OCI-LY7 (cell line): Measurements from ENCODE around the gene RPS17.
"Not testable (repeated sequence)": the region's sequence is repeated elsewhere in the genome, so short reads cannot be mapped to it uniquely, and the experiment has no call there.

Source experiments
- EZH2phosphoT487 ChIP-seq: fragments of 200-600 bp; sonication (generic); IDR thresholded peaks from 2 replicates; pipeline ENCODE4 v1.6.1; 2018; ENCODE audit warnings: low read depth, borderline replicate concordance, mild to moderate bottlenecking, mixed run types, antibody characterized with exemption, low read length, moderate library complexity, mixed read lengths
- TF ChIP-seq, protein P1 (sequence below): fragments of 200-600 bp; sonication (generic); conservative IDR thresholded peaks from 2 replicates; pipeline ENCODE4 v1.5.1; 2014; ENCODE audit warnings: mild to moderate bottlenecking, antibody characterized with exemption, low read length, moderate library complexity, mixed read lengths

DNA sequence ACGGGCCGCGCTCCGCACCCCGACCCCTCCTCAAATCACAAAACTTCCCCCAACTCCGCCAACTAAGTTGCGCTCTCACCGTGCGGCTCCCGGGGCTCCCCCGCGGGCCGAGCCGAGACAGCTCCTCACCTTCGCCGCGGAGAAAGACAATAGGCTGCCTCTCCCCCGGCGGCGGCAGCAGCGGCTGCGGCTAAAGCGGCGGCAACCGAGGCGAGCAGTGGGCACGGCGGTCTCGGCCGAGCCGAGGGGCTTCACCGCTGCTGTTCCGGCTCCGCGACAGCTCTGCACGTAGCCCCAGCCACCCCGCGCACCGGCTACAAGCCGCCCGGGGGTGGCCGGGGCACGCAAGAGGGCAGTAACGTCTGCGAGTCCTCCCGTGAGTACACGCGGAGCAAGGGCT is 26.7 kb downstream of the RPS17 start:
- TF ChIP-seq, protein P1, sequence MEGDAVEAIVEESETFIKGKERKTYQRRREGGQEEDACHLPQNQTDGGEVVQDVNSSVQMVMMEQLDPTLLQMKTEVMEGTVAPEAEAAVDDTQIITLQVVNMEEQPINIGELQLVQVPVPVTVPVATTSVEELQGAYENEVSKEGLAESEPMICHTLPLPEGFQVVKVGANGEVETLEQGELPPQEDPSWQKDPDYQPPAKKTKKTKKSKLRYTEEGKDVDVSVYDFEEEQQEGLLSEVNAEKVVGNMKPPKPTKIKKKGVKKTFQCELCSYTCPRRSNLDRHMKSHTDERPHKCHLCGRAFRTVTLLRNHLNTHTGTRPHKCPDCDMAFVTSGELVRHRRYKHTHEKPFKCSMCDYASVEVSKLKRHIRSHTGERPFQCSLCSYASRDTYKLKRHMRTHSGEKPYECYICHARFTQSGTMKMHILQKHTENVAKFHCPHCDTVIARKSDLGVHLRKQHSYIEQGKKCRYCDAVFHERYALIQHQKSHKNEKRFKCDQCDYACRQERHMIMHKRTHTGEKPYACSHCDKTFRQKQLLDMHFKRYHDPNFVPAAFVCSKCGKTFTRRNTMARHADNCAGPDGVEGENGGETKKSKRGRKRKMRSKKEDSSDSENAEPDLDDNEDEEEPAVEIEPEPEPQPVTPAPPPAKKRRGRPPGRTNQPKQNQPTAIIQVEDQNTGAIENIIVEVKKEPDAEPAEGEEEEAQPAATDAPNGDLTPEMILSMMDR: not testable (repeated sequence)
- TF ChIP-seq EZH2phosphoT487: not testable (repeated sequence)
